Prostate gland (tissue), 2 donors: ENCODE measurements around the gene DSCAML1. TPM values are rescaled to one million over a fixed set of nuclear protein-coding genes. Genes with fewer than 3 reads are reported as not detected.

Experiments
- DNase-seq: peaks from one replicate; pipeline ENCODE4 v3.0.0-alpha.2; 2019; ENCODE audit warnings: low spot score
- H3K27ac ChIP-seq, 2 donors: fragments of 200-600 bp; sonication (generic); 2 replicates each; pipeline ENCODE4 v1.5.1; 2017 to 2019
- H3K27me3 ChIP-seq: fragments of 200-600 bp; sonication (generic); replicated peaks from 2 replicates; pipeline ENCODE4 v1.5.1; 2019; ENCODE audit not compliant: insufficient read depth
- H3K36me3 ChIP-seq, 2 donors: fragments of 200-600 bp; sonication (generic); 1 replicate in 1 of 2; 2 replicates in 1 of 2; pipeline versions ENCODE4 v1.5.1 to v1.8.1; 2017 to 2019
- H3K4me1 ChIP-seq: fragments of 200-600 bp; sonication (generic); replicated peaks from 2 replicates; pipeline ENCODE4 v1.5.1; 2019
- H3K4me3 ChIP-seq, 2 donors: fragments of 200-600 bp; sonication (generic); 2 replicates each; pipeline ENCODE4 v1.5.1; 2017 to 2019
- H3K9me3 ChIP-seq: fragments of 200-600 bp; sonication (generic); 2 replicates; pipeline ENCODE4 v1.5.1; 2017
- CTCF ChIP-seq, 4 experiments: fragments of 200-600 bp in 2 of 4; fragments of 450-650 bp in 2 of 4; sonication (generic) in 2 of 4; IDR thresholded peaks; 1 replicate in 3 of 4; 2 replicates in 1 of 4; pipeline ENCODE4 v1.5.1; 2016 to 2019; ENCODE audit warnings: antibody characterized with exemption in 4 of 4, mild to moderate bottlenecking in 2 of 4, moderate library complexity in 2 of 4
- POLR2A ChIP-seq: fragments of 450-650 bp; IDR thresholded peaks from one replicate; pipeline ENCODE4 v1.6.1; 2016; ENCODE audit warnings: antibody characterized with exemption, mild to moderate bottlenecking
- POLR2AphosphoS5 ChIP-seq: sonication (generic); formaldehyde crosslinking; IDR thresholded peaks from one replicate; pipeline ENCODE4 v1.6.1; 2017; ENCODE audit warnings: antibody characterized with exemption
- WGBS: methylation state at CpG from one replicate; pipeline ENCODE4 v1.1.5; 2018; 5-methylcytosine and 5-hydroxymethylcytosine counted together
- intact Hi-C: fragments of 100-400 bp; cut with DNase I; formaldehyde crosslinking; loops from one replicate; pipeline ENCODE4 v1.14.2; 2022
- total RNA-seq, 2 donors: library from RNA; depleted of rRNA; stranded (reverse); fragments of >200 nt; gene quantifications; one replicate each; pipeline ENCODE4 v1.1.0, GENCODE V29; 2016

The DSCAML1 gene
- total RNA-seq, 2 donors from 2014 or later = 0.14 to 2.8 TPM

DNA sequence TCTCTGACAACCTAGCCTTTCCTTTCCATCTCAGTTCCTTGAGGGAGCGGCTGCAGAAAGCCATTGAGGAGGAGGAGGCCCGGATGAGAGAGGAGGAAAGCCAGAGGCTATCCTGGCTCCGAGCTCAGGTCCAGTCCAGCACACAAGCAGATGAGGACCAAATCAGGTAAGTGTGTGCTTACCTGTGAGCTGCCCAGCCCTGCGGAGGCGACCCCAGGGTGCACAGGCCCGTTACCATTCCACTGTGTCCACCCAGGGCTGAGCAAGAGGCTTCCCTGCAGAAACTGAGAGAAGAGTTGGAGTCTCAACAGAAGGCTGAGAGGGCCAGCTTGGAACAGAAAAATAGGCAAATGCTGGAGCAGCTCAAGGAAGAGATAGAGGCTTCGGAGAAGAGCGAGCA, 406.3 kb downstream of the DSCAML1 start:
- no peak overlapping the region for H3K4me3 ChIP-seq
- no peaks in the 10 kb centered on the region for H3K9me3 ChIP-seq
- no peak for DNase-seq
- intact Hi-C loops = no loop called here
- no peak for TF ChIP-seq POLR2A
- no peak for TF ChIP-seq POLR2AphosphoS5
- TF ChIP-seq CTCF (IDR thresholded peaks at IDR 0.05) = no peak
- peaks cover 8 to 20% of the 10 kb centered on the region in 2 donors for H3K36me3 ChIP-seq
- no peak overlapping the region for H3K27ac ChIP-seq
- H3K4me1 ChIP-seq = no peaks in the 10 kb centered on the region
- H3K27me3 ChIP-seq = no peaks in the 10 kb centered on the region
- 94% methylated on average over 8 of the region's 8 CpGs for WGBS

DNA sequence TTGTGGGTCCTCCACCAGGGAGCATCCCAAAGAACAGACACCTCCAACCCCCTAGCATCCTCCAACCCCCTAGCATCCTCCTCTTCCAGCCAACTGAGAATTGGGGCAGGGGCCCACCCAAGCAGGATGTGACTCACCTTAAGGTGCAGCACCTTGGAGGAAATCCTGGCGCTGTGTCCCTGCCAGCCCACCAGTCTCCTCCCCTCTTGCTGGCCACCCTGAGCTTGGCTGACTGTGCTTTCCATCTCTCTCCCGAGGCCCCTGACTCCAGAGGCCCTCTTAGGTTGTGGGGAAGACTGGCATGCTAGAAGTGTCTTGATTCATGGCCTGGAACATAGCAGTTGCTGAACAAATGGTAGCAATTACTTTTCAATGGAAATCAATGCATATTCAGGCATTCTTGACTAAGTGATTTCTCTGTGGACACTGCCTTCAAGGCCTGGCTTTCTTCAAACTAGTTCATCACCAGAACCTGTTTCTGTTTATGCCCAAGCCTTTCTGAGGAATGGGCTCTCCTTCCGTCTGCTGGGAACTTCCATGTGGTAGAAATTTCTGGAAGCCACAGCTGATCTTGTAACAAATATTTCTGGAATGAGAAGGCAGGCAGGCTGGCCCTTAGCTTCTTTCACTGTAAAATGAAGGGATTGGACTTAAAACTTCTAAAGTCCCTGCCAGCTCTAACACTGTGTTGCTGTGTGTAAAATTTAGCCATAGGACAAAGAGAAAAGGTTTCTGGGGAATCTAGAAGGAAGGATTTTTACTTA, 408.8 kb downstream of the DSCAML1 start:
- 85% methylated on average over 3 of the region's 3 CpGs for WGBS

GRCh38 chr11:117385906-117386305, 411.1 kb downstream of the DSCAML1 start:
- H3K36me3 ChIP-seq = peaks cover 0 to 1% of the 10 kb centered on the region in 2 donors
- DNase-seq = no peak
- no peaks in the 10 kb centered on the region for H3K27me3 ChIP-seq
- no peak overlapping the region for H3K27ac ChIP-seq
- no peak overlapping the region for H3K4me3 ChIP-seq
- no peaks in the 10 kb centered on the region for H3K4me1 ChIP-seq
- intact Hi-C loops = no loop called here
- TF ChIP-seq POLR2AphosphoS5 (no peak), POLR2A (no peak), CTCF (IDR thresholded peaks at IDR 0.05) (no peak)
- no peaks in the 10 kb centered on the region for H3K9me3 ChIP-seq
- WGBS = 93% methylated on average over 9 of the region's 9 CpGs

More for the DNA sequence above, 408.8 kb downstream of the DSCAML1 start:
- TF ChIP-seq POLR2A (no peak), POLR2AphosphoS5 (no peak), CTCF (IDR thresholded peaks at IDR 0.05) (no peak)
- no peaks in the 10 kb centered on the region for H3K4me1 ChIP-seq
- no peak for DNase-seq
- no peaks in the 10 kb centered on the region for H3K27me3 ChIP-seq
- no peak overlapping the region for H3K4me3 ChIP-seq
- no peaks in the 10 kb centered on the region for H3K9me3 ChIP-seq
- no peak overlapping the region for H3K27ac ChIP-seq
- intact Hi-C loops = no loop called here
- peaks cover 8 to 12% of the 10 kb centered on the region in 2 donors for H3K36me3 ChIP-seq

- H3K4me3 ChIP-seq = no peak overlapping the region
- DNase-seq = no peak
- peaks cover 0 to 1% of the 10 kb centered on the region in 2 donors for H3K36me3 ChIP-seq
- no peak overlapping the region for H3K27ac ChIP-seq
- 94% methylated on average over 3 of the region's 3 CpGs for WGBS
- TF ChIP-seq POLR2AphosphoS5 (no peak), POLR2A (no peak), CTCF (IDR thresholded peaks at IDR 0.05) (no peak)
- H3K4me1 ChIP-seq = no peaks in the 10 kb centered on the region
- no peaks in the 10 kb centered on the region for H3K27me3 ChIP-seq
- intact Hi-C loops = no loop called here
- no peaks in the 10 kb centered on the region for H3K9me3 ChIP-seq
Observed at GRCh38 chr11:117385471-117385870, 411.5 kb downstream of the DSCAML1 start.

GRCh38 chr11:117384045-117384444, 413.0 kb downstream of the DSCAML1 start:
- H3K9me3 ChIP-seq = no peaks in the 10 kb centered on the region
- intact Hi-C loops = no loop called here
- H3K4me3 ChIP-seq = no peak overlapping the region
- no peaks in the 10 kb centered on the region for H3K27me3 ChIP-seq
- peaks cover 0 to 2% of the 10 kb centered on the region in 2 donors for H3K36me3 ChIP-seq
- TF ChIP-seq CTCF (IDR thresholded peaks at IDR 0.05) = no peak
- TF ChIP-seq POLR2A = no peak
- no peak for TF ChIP-seq POLR2AphosphoS5
- 50% methylated on average over 1 of the region's 1 CpG for WGBS
- H3K4me1 ChIP-seq = no peaks in the 10 kb centered on the region
- H3K27ac ChIP-seq = no peak overlapping the region
- DNase-seq = no peak
